A549 (cell line): ENCODE data around the gene UMAD1. TPM values are rescaled to one million over a fixed set of nuclear protein-coding genes. Genes with fewer than 3 reads are reported as not detected.
A peak's percentile ranks its signal among the peaks of the same experiment; 100 is the strongest.

ENCODE experiments used
- ATAC-seq, 2 experiments: fragments of 200-7000 bp in 1 of 2; fragments of >200 bp in 1 of 2; cut with Nextera tagmentation in 1 of 2; cut with Tn5 transposase in 1 of 2; 3 replicates each; pipeline versions ENCODE4 v1.8.0 to v1.9.1; 2018 to 2020; ENCODE audit warnings: mild to moderate bottlenecking in 1 of 2, moderate library complexity in 1 of 2
- CTCF ChIA-PET: fragments of 300-600 bp; sonication (Branson Sonifier 250); formaldehyde crosslinking; extraction: SDS; loops from one replicate; lab custom pipeline; 2021; ENCODE audit warnings: antibody characterized with exemption, inconsistent platforms; lab: Yijun Ruan, JAX
- POLR2A ChIA-PET: fragments of 350-600 bp; formaldehyde crosslinking; extraction: SDS; loops from one replicate; lab custom pipeline; 2021; ENCODE audit warnings: antibody characterized with exemption, inconsistent platforms; lab: Yijun Ruan, JAX
- DNase-seq, 2 experiments: peaks; one replicate each; pipeline versions ENCODE4 v3.0.0 to v3.0.0-alpha.2; 2011 to 2016; ENCODE audit warnings: low read depth in 1 of 2, low spot score in 1 of 2
- FAIRE-seq: peaks from 2 replicates; lab custom pipeline; 2011; peaks lifted over from hg19 to GRCh38; lab: Jason Lieb, UNC
- H3K27ac ChIP-seq, 2 experiments: fragments of >200 bp; sonication (Bioruptor Twin); formaldehyde crosslinking; 3 replicates each; pipeline ENCODE4 v1.5.1; 2016 to 2017
- H3K4me1 ChIP-seq: fragments of >200 bp; sonication (Bioruptor Twin); formaldehyde crosslinking; 3 replicates; pipeline ENCODE4 v1.6.1; 2016
- H3K4me2 ChIP-seq: fragments of >200 bp; sonication (Bioruptor Twin); formaldehyde crosslinking; 3 replicates; pipeline ENCODE4 v1.6.1; 2016
- H3K4me3 ChIP-seq: fragments of >200 bp; sonication (Bioruptor Twin); formaldehyde crosslinking; 3 replicates; pipeline ENCODE4 v1.5.1; 2016
- H3K9me3 ChIP-seq: fragments of >200 bp; sonication (Bioruptor Twin); formaldehyde crosslinking; 3 replicates; pipeline ENCODE4 v1.6.1; 2016
- BHLHE40 ChIP-seq: IDR thresholded peaks from 2 replicates; pipeline ENCODE4 v1.6.1; 2012; ENCODE audit warnings: low read depth, low read length, inconsistent platforms
- CEBPB ChIP-seq, 2 experiments: fragments of >200 bp in 1 of 2; sonication (Bioruptor Twin) in 1 of 2; formaldehyde crosslinking in 1 of 2; IDR thresholded peaks; 2 replicates each; pipeline ENCODE4 v1.6.1; 2012 to 2016
- CHD2 ChIP-seq: fragments of 150-350 bp; IDR thresholded peaks from 2 replicates; pipeline ENCODE4 v1.6.1; 2014; ENCODE audit warnings: low read length; ENCODE audit not compliant: partially characterized antibody
- CHD4 ChIP-seq: fragments of 200-600 bp; sonication (generic); IDR thresholded peaks from 2 replicates; pipeline ENCODE4 v1.6.1; 2016; ENCODE audit warnings: antibody characterized with exemption, mild to moderate bottlenecking, borderline replicate concordance
- E2F6 ChIP-seq: IDR thresholded peaks from 2 replicates; pipeline ENCODE4 v1.6.1; 2012; ENCODE audit warnings: low read depth, borderline replicate concordance
- EHF ChIP-seq: fragments of 250-450 bp; sonication (Bioruptor Pico); IDR thresholded peaks from 2 replicates; pipeline ENCODE4 v1.5.0; 2020; ENCODE audit warnings: mild to moderate bottlenecking
- ESRRA ChIP-seq: fragments of 150-350 bp; IDR thresholded peaks from 2 replicates; pipeline ENCODE4 v1.6.1; 2014; ENCODE audit warnings: mild to moderate bottlenecking, low read length, borderline replicate concordance
- FOSL2 ChIP-seq, 2 experiments: fragments of 450-650 bp in 1 of 2; fragments of >200 bp in 1 of 2; sonication (Bioruptor Twin) in 1 of 2; formaldehyde crosslinking; IDR thresholded peaks; 2 replicates each; pipeline versions ENCODE4 v1.5.0 to v1.6.1; 2016 to 2020; ENCODE audit warnings: mild to moderate bottlenecking in 1 of 2, moderate library complexity in 1 of 2
- GATA3 ChIP-seq: IDR thresholded peaks from 2 replicates; pipeline ENCODE4 v1.6.1; 2012; ENCODE audit warnings: borderline replicate concordance
- HES2 ChIP-seq: fragments of >200 bp; sonication (Bioruptor Twin); formaldehyde crosslinking; IDR thresholded peaks from 2 replicates; pipeline ENCODE4 v1.6.1; 2016
- HEYL ChIP-seq: fragments of 250-450 bp; sonication (Bioruptor Pico); IDR thresholded peaks from 2 replicates; pipeline ENCODE4 v1.8.0; 2021; ENCODE audit warnings: mild to moderate bottlenecking, moderate library complexity
- HOXB5 ChIP-seq: fragments of 250-450 bp; sonication (Bioruptor Pico); IDR thresholded peaks from 2 replicates; pipeline ENCODE4 v1.5.0; 2020; ENCODE audit warnings: mild to moderate bottlenecking, moderate library complexity
- JUN ChIP-seq, 2 experiments: fragments of >200 bp; sonication (Bioruptor Twin); formaldehyde crosslinking; IDR thresholded peaks; 2 replicates in 1 of 2; 3 replicates in 1 of 2; pipeline ENCODE4 v1.6.1; 2016 to 2017
- JUNB ChIP-seq: fragments of >200 bp; sonication (Bioruptor Twin); formaldehyde crosslinking; IDR thresholded peaks from 2 replicates; pipeline ENCODE4 v1.6.1; 2016
- KDM1A ChIP-seq: fragments of 200-600 bp; sonication (generic); IDR thresholded peaks from 2 replicates; pipeline ENCODE4 v1.6.1; 2016; ENCODE audit warnings: low read depth, mild to moderate bottlenecking
- MAFK ChIP-seq: fragments of 450-650 bp; IDR thresholded peaks from 2 replicates; pipeline ENCODE4 v1.6.1; 2014; ENCODE audit not compliant: partially characterized antibody
- MAX ChIP-seq: IDR thresholded peaks from 2 replicates; pipeline ENCODE4 v1.6.1; 2012
- MYC ChIP-seq: IDR thresholded peaks from 2 replicates; pipeline ENCODE4 v1.6.1; 2012; ENCODE audit warnings: mild to moderate bottlenecking, inconsistent platforms, low read length, improper control_type of control experiment, borderline replicate concordance
- NPAS2 ChIP-seq: fragments of 250-450 bp; sonication (Bioruptor Pico); IDR thresholded peaks from 2 replicates; pipeline ENCODE4 v1.8.0; 2022; ENCODE audit warnings: mild to moderate bottlenecking, moderate library complexity, borderline replicate concordance
- PBX3 ChIP-seq: IDR thresholded peaks from 2 replicates; pipeline ENCODE4 v1.6.1; 2012
- POLR2A ChIP-seq: IDR thresholded peaks from 2 replicates; pipeline ENCODE4 v1.6.1; 2012; ENCODE audit warnings: mild to moderate bottlenecking, low read length
- RAD21 ChIP-seq, 2 experiments: fragments of >200 bp in 1 of 2; sonication (Bioruptor Twin) in 1 of 2; formaldehyde crosslinking in 1 of 2; IDR thresholded peaks in 1 of 2; conservative IDR thresholded peaks in 1 of 2; 2 replicates in 1 of 2; 3 replicates in 1 of 2; pipeline ENCODE4 v1.6.1; 2012 to 2018; ENCODE audit warnings: inconsistent platforms in 1 of 2
- RCOR1 ChIP-seq: fragments of 150-350 bp; IDR thresholded peaks from 2 replicates; pipeline ENCODE4 v1.6.1; 2014; ENCODE audit warnings: antibody characterized with exemption, low read length, low read depth
- REST ChIP-seq: fragments of 200-600 bp; sonication (generic); IDR thresholded peaks from 2 replicates; pipeline ENCODE4 v1.6.1; 2016; ENCODE audit warnings: antibody characterized with exemption, mild to moderate bottlenecking, moderate library complexity
- SREBF2 ChIP-seq: fragments of 450-650 bp; IDR thresholded peaks from 2 replicates; pipeline ENCODE4 v1.6.1; 2014; ENCODE audit warnings: mild to moderate bottlenecking, moderate library complexity
- TFCP2L1 ChIP-seq: fragments of 250-450 bp; sonication (Bioruptor Pico); IDR thresholded peaks from 2 replicates; pipeline ENCODE4 v1.5.0; 2021; ENCODE audit warnings: mild to moderate bottlenecking
- TP53 ChIP-seq: fragments of 250-450 bp; sonication (Bioruptor Pico); IDR thresholded peaks from 2 replicates; pipeline ENCODE4 v1.5.0; 2021; ENCODE audit warnings: mild to moderate bottlenecking, moderate library complexity
- ZC3H11A ChIP-seq: fragments of 450-650 bp; IDR thresholded peaks from 2 replicates; pipeline ENCODE4 v1.6.1; 2014; ENCODE audit warnings: antibody characterized with exemption, mild to moderate bottlenecking
- ZSCAN20 ChIP-seq: fragments of 250-450 bp; sonication (Bioruptor Pico); IDR thresholded peaks from 2 replicates; pipeline ENCODE4 v1.8.0; 2022; ENCODE audit warnings: mild to moderate bottlenecking, moderate library complexity
- WGBS: methylation state at CpG from one replicate; pipeline ENCODE4 v1.1.6; 2017; ENCODE audit errors: missing lambda C conversion rate; 5-methylcytosine and 5-hydroxymethylcytosine counted together
- polyA plus RNA-seq, 4 experiments: library from polyadenylated mRNA; depleted of rRNA in 3 of 4; stranded (reverse); fragments of >200 nt; fragmentation: RNase III in 1 of 4; extraction: RNeasy Plus Mini Kit Qiagen cat#74134 plus additional on column Dnase treatment in 1 of 4; gene quantifications; 2 replicates in 3 of 4; 3 replicates in 1 of 4; pipeline ENCODE4 v1.2.3, GENCODE V29; 2011 to 2017

UMAD1 gene
- polyA plus RNA-seq, 2 of the 4 experiments (the other 2 are of a cell fraction): 21.4 to 46.4 TPM

GRCh38 chr7:7798510-7798909, 158.0 kb downstream of the UMAD1 start (continued):
- TF ChIP-seq REST: no peak
- no peak for TF ChIP-seq RAD21 (conservative IDR thresholded peaks at IDR 0.05 in 1 of 2, IDR thresholded peaks at IDR 0.05 in 1 of 2)
- no peak for TF ChIP-seq HOXB5 (CRISPR knock-in tag)
- no peak for TF ChIP-seq ZSCAN20 (CRISPR knock-in tag)
- TF ChIP-seq SREBF2: no peak
- TF ChIP-seq CHD4: no peak
- TF ChIP-seq NPAS2: no peak
- no peak for TF ChIP-seq ESRRA
- TF ChIP-seq HES2: no peak
- TF ChIP-seq, all 56 proteins: peak for 0

GRCh38 chr7:7799138-7799537, 158.6 kb downstream of the UMAD1 start:
- Histone ChIP-seq H3K4me2 (peak overlapping the region; percentile 64), H3K27ac (peak overlapping the region; percentile 20 to 27; a peak in 4 of 6 replicates), H3K4me3 (no peak overlapping the region), H3K4me1 (peaks cover 48% of the 10 kb centered on the region), H3K9me3 (peaks cover 8% of the 10 kb centered on the region; the same call in 1 of the 3 replicates)
- 5% methylated on average over 4 of the region's 4 CpGs for WGBS
- ChIA-PET CTCF (no interaction called here), POLR2A (no interaction called here)
- DNase-seq (peak; percentile 33 to 83), ATAC-seq (peak; percentile 62 to 82; a peak in 4 of 6 replicates), FAIRE-seq (no peak)
- peak; percentile 16 for TF ChIP-seq MAFK
- peak in 1 of 2 experiments; percentile 82; a peak in 2 of 4 replicates for TF ChIP-seq CEBPB (IDR thresholded peaks at IDR 0.05)
- TF ChIP-seq ZC3H11A: no peak
- TF ChIP-seq MYC: no peak
- TF ChIP-seq FOSL2 (IDR thresholded peaks at IDR 0.05): peak; percentile 77
- TF ChIP-seq FOSL2 (CRISPR knock-in tag; IDR thresholded peaks at IDR 0.05): peak; percentile 93
- peak; percentile 75 for TF ChIP-seq JUNB
- 0 out of 2 replicates have a peak, but pooled peaks have one; percentile 31 for TF ChIP-seq PBX3
- TF ChIP-seq MAX: peak; percentile 61
- peak in 1 of 2 experiments; percentile 65; a peak in 1 of 5 replicates for TF ChIP-seq JUN (IDR thresholded peaks at IDR 0.05)
- TF ChIP-seq CHD2: no peak
- TF ChIP-seq KDM1A: no peak
- peak; percentile 91 for TF ChIP-seq GATA3

- Histone ChIP-seq H3K4me2 (no peak overlapping the region), H3K27ac (no peak overlapping the region), H3K4me3 (no peak overlapping the region), H3K4me1 (peaks cover 45% of the 10 kb centered on the region), H3K9me3 (no peaks in the 10 kb centered on the region)
- CTCF ChIA-PET: no interaction called here
- FAIRE-seq: no peak
- no peak for ATAC-seq
- 83% methylated on average over 2 of the region's 2 CpGs for WGBS
- POLR2A ChIA-PET: no interaction called here
- DNase-seq: no peak
- TF ChIP-seq ESRRA: no peak
- no peak for TF ChIP-seq ZSCAN20 (CRISPR knock-in tag)
- TF ChIP-seq TFCP2L1 (CRISPR knock-in tag): no peak
- no peak for TF ChIP-seq BHLHE40
- no peak for TF ChIP-seq JUN (IDR thresholded peaks at IDR 0.05)
- TF ChIP-seq NPAS2: no peak
- no peak for TF ChIP-seq RCOR1
- TF ChIP-seq PBX3: no peak
- no peak for TF ChIP-seq POLR2A
- TF ChIP-seq TP53: no peak
- TF ChIP-seq HEYL: no peak
- TF ChIP-seq EHF (CRISPR knock-in tag): no peak
- TF ChIP-seq E2F6: no peak
- no peak for TF ChIP-seq FOSL2 (IDR thresholded peaks at IDR 0.05)
- TF ChIP-seq FOSL2 (CRISPR knock-in tag; IDR thresholded peaks at IDR 0.05): no peak
Measured at GRCh38 chr7:7802531-7802930, 162.0 kb downstream of the UMAD1 start.
